Kidney (tissue), 14 donors: ENCODE results near the gene TCN2. TPM values are rescaled to one million over a fixed set of nuclear protein-coding genes. Genes with fewer than 3 reads are reported as not detected.

ENCODE experiments used
- DNase-seq, 5 donors: peaks; one replicate each; pipeline ENCODE4 v3.0.0-alpha.2; 2013 to 2020
- FAIRE-seq: peaks from 2 replicates; lab custom pipeline; 2012; peaks lifted over from hg19 to GRCh38; lab: Jason Lieb, UNC
- H3K27ac ChIP-seq, 2 donors: one replicate each; pipeline ENCODE4 v1.7.0; 2013; ENCODE audit warnings: low read depth in 2 of 2, low read length in 2 of 2, inconsistent platforms in 1 of 2
- H3K27me3 ChIP-seq: one replicate; pipeline ENCODE4 v1.7.1; 2013; ENCODE audit warnings: low read length, inconsistent platforms; ENCODE audit not compliant: control insufficient read depth, insufficient read depth
- H3K36me3 ChIP-seq, 3 donors: one replicate each; pipeline versions ENCODE4 v1.7.0 to v1.7.1; 2013; ENCODE audit warnings: low read length in 3 of 3, control low read depth in 1 of 3, inconsistent platforms in 1 of 3; ENCODE audit not compliant: insufficient read depth in 3 of 3, control insufficient read depth in 2 of 3
- H3K4me1 ChIP-seq, 3 donors: one replicate each; pipeline versions ENCODE4 v1.7.0 to v1.7.1; 2013; ENCODE audit warnings: low read length in 3 of 3, inconsistent platforms in 1 of 3, low read depth in 1 of 3; ENCODE audit not compliant: control insufficient read depth in 2 of 3, insufficient read depth in 2 of 3
- H3K4me3 ChIP-seq, 3 donors: one replicate each; pipeline versions ENCODE4 v1.7.0 to v1.8.1; 2013; ENCODE audit warnings: low read length in 3 of 3, control low read depth in 1 of 3, inconsistent platforms in 1 of 3
- H3K9ac ChIP-seq, 3 donors: one replicate each; pipeline versions ENCODE4 v1.7.0 to v1.7.1; 2013; ENCODE audit warnings: low read length in 3 of 3, control low read depth in 1 of 3, inconsistent platforms in 1 of 3
- H3K9me3 ChIP-seq, 3 donors: one replicate each; pipeline versions ENCODE4 v1.7.0 to v1.7.1; 2013; ENCODE audit warnings: low read length in 3 of 3, control low read depth in 1 of 3, inconsistent platforms in 1 of 3; ENCODE audit not compliant: control insufficient read depth in 2 of 3, insufficient read depth in 1 of 3
- CTCF ChIP-seq: IDR thresholded peaks from 3 replicates; pipeline ENCODE4 v1.5.1; 2012; ENCODE audit warnings: mild to moderate bottlenecking, moderate library complexity, borderline replicate concordance; ENCODE audit not compliant: insufficient read depth; ENCODE audit errors: extremely low read depth
- intact Hi-C: fragments of 100-400 bp; cut with DNase I; formaldehyde crosslinking; loops from one replicate; pipeline ENCODE4 v1.11.1; 2022
- polyA plus RNA-seq: library from polyadenylated mRNA; stranded (reverse); fragments of 350-450 nt; fragmentation: Illumina TruSeq; extraction: RNeasy Lipid Tissue Mini Kit (QIAGEN cat#74804); gene quantifications from one replicate; pipeline ENCODE4 v1.2.3, GENCODE V29; 2014; ENCODE audit warnings: low read depth, low replicate concordance; ENCODE audit not compliant: insufficient read depth
- total RNA-seq: library from RNA; stranded (reverse); fragmentation: NEBNext Ultra II Directional; extraction: Animal tissue kit (Norgen Biotek cat#: 25700); gene quantifications from one replicate; pipeline ENCODE4 v1.2.1, GENCODE V29; 2021
- donor health status: control.
- donor health status: control.
- donor health status: control.
- donor health status: control.
- donor health status: control.
- donor health status: DM: yes; HTN: yes; CAD: no.
- donor health status: Normal renal cell carcinoma (clear cell type).

Gene TCN2
- total and polyA plus RNA-seq, 2 donors from 2014 or later, result 71.3 to 174 TPM

DNA sequence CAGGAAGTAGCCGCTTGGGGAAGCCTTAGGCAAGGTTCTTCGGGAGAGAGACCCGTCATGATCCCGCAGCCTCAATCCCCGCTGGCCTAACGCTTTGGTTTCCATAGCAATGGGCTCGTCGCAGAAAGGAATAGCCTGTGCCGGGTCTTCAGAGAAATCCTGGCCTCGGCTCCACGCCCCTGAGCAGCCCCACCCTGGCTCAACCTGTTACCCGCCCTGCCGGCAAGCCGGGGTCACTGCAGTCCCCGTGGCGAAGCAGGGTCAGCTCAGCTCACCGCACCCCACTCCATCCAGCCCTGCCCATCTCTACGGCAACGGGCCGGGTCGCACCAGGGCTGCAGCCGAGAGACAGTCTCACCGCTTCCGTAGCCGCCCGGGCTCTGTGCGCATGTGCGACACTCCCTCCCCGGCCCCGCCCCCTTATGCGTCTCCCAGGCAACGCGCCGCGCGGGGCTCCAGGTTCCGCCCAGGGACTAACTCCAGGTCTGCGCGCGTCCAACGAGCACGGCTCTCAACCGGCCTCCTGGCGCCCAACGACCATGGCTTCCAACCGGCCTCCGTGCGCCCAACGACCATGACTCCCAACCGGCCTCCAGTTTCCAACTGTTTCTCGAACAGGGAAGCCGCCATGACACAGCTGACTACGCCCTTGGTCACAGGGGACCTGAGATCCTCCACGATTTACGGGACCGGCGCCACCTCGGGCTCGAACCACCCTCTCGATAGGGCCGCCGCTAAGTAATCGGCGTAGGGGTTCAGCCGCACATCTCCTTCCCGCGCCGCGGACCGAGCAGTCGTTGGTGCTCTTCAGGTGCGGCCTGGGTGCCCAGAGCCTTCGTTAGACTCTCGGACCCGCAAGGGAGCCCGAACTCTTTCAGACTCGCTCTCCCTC is 60.8 kb downstream of the TCN2 start, which contains the start of gene DUSP18:
Gene DUSP18 (minus strand): TSS at position 382 of the 892 bp plus-strand sequence. CDS start 3,872 bp downstream, outside the sequence.
- FAIRE-seq, result no peak
- Histone ChIP-seq H3K27me3 (no peaks in the 10 kb centered on the region), H3K36me3 (peaks cover 0 to 11% (median 0%) of the 10 kb centered on the region in 3 donors), H3K27ac (peak within 1 kb of the TSS in 1 of 2 donors; percentile 3), H3K4me3 (peak within 1 kb of the TSS; percentile 75 to 86 (median 81)), H3K9ac (peak within 1 kb of the TSS; percentile 67 to 81 (median 80)), H3K4me1 (peaks cover 0 to 7% (median 0%) of the 10 kb centered on the region in 3 donors), H3K9me3 (no peaks in the 10 kb centered on the region)
- intact Hi-C loops, result no loop called here
- TF ChIP-seq CTCF, result no peak
- DNase-seq, result peak; percentile 95 to 97 (median 96)

DNA sequence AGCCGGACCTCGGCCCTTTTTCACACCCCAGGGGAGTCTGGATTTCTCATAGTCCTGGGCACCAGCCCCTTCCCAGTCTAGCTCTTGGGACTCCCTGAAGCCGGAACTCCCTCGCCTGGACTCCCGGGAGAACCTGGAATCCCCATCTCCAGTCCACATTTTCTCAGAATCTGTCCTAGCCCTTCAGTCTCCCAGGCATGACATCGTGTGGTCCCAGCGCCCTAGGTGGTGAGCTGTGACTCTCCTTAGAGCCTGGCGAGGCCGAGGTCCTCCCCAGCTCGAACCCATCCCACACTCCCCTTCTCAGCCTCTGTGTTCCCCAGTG is 61.4 kb downstream of the TCN2 start:
- Histone ChIP-seq H3K9me3 (no peaks in the 10 kb centered on the region), H3K4me3 (peak overlapping the region; percentile 75 to 86 (median 81)), H3K4me1 (peaks cover 0 to 7% (median 0%) of the 10 kb centered on the region in 3 donors), H3K36me3 (peaks cover 0 to 8% (median 0%) of the 10 kb centered on the region in 3 donors), H3K9ac (peak overlapping the region in 2 of 3 donors; percentile 65 to 81), H3K27ac (no peak overlapping the region), H3K27me3 (no peaks in the 10 kb centered on the region)
- FAIRE-seq, result no peak
- TF ChIP-seq CTCF, result no peak
- intact Hi-C loops, result no loop called here
- DNase-seq, result no peak

GRCh38 chr22:30671071-30671470 is 64.1 kb downstream of the TCN2 start:
- no peak overlapping the region for H3K4me3 ChIP-seq
- H3K9ac ChIP-seq, result no peak overlapping the region
- intact Hi-C loops, result no loop called here
- no peaks in the 10 kb centered on the region for H3K36me3 ChIP-seq
- TF ChIP-seq CTCF, result no peak
- DNase-seq (no peak), FAIRE-seq (no peak)
- H3K9me3 ChIP-seq, result no peaks in the 10 kb centered on the region
- peaks cover 0 to 7% (median 0%) of the 10 kb centered on the region in 3 donors for H3K4me1 ChIP-seq
- no peak overlapping the region for H3K27ac ChIP-seq
- H3K27me3 ChIP-seq, result no peaks in the 10 kb centered on the region
